ENCODE data around the gene SMAD5.

Gene SMAD5

GRCh38 chr5:136145030-136145429, 12.4 kb downstream of the SMAD5 start:
- Histone ChIP-seq H3K4me3 (ENCODE audit: low read length) (no peak overlapping the region), H3K27me3 (ENCODE audit: control insufficient read depth, insufficient read depth, low read length) (no peaks in the 10 kb centered on the region), H3K27ac (ENCODE audit: low read depth, low read length) (no peak overlapping the region), H3K36me3 (ENCODE audit: control insufficient read depth, insufficient read depth, low read length) (no peaks in the 10 kb centered on the region), H3K4me1 (ENCODE audit: control insufficient read depth, insufficient read depth, low read length) (peaks cover 7% of the 10 kb centered on the region), H3K9ac (ENCODE audit: low read length) (no peak overlapping the region)

- Histone ChIP-seq H3K27me3 (ENCODE audit: control insufficient read depth, insufficient read depth, low read length) (no peaks in the 10 kb centered on the region), H3K4me1 (ENCODE audit: control insufficient read depth, insufficient read depth, low read length) (peaks cover 6% of the 10 kb centered on the region), H3K9ac (ENCODE audit: low read length) (no peak overlapping the region), H3K4me3 (ENCODE audit: low read length) (no peak overlapping the region), H3K36me3 (ENCODE audit: control insufficient read depth, insufficient read depth, low read length) (no peaks in the 10 kb centered on the region), H3K27ac (ENCODE audit: low read depth, low read length) (no peak overlapping the region)
Measured at GRCh38 chr5:136146201-136146600, 13.6 kb downstream of the SMAD5 start.

GRCh38 chr5:136147632-136148031, 15.0 kb downstream of the SMAD5 start:
- peaks cover 3% of the 10 kb centered on the region for H3K4me1 ChIP-seq (ENCODE audit: control insufficient read depth, insufficient read depth, low read length)
- no peak overlapping the region for H3K4me3 ChIP-seq (ENCODE audit: low read length)
- H3K27me3 ChIP-seq (ENCODE audit: control insufficient read depth, insufficient read depth, low read length) = no peaks in the 10 kb centered on the region
- H3K27ac ChIP-seq (ENCODE audit: low read depth, low read length) = no peak overlapping the region
- H3K9ac ChIP-seq (ENCODE audit: low read length) = no peak overlapping the region
- no peaks in the 10 kb centered on the region for H3K36me3 ChIP-seq (ENCODE audit: control insufficient read depth, insufficient read depth, low read length)

GRCh38 chr5:136149891-136150290, 17.2 kb downstream of the SMAD5 start:
- peaks cover 3% of the 10 kb centered on the region for H3K4me1 ChIP-seq (ENCODE audit: control insufficient read depth, insufficient read depth, low read length)
- H3K27ac ChIP-seq (ENCODE audit: low read depth, low read length) = no peak overlapping the region
- peaks cover 4% of the 10 kb centered on the region for H3K36me3 ChIP-seq (ENCODE audit: control insufficient read depth, insufficient read depth, low read length)
- no peaks in the 10 kb centered on the region for H3K27me3 ChIP-seq (ENCODE audit: control insufficient read depth, insufficient read depth, low read length)
- H3K4me3 ChIP-seq (ENCODE audit: low read length) = no peak overlapping the region
- H3K9ac ChIP-seq (ENCODE audit: low read length) = no peak overlapping the region

- Histone ChIP-seq H3K27me3 (ENCODE audit: control insufficient read depth, insufficient read depth, low read length) (no peaks in the 10 kb centered on the region), H3K4me3 (ENCODE audit: low read length) (no peak overlapping the region), H3K36me3 (ENCODE audit: control insufficient read depth, insufficient read depth, low read length) (peaks cover 10% of the 10 kb centered on the region), H3K27ac (ENCODE audit: low read depth, low read length) (no peak overlapping the region), H3K4me1 (ENCODE audit: control insufficient read depth, insufficient read depth, low read length) (no peaks in the 10 kb centered on the region), H3K9ac (ENCODE audit: low read length) (no peak overlapping the region)
Measured at GRCh38 chr5:136153581-136154236, 21.1 kb downstream of the SMAD5 start.

- H3K27me3 ChIP-seq (ENCODE audit: control insufficient read depth, insufficient read depth, low read length) = no peaks in the 10 kb centered on the region
- peaks cover 5% of the 10 kb centered on the region for H3K4me1 ChIP-seq (ENCODE audit: control insufficient read depth, insufficient read depth, low read length)
- H3K27ac ChIP-seq (ENCODE audit: low read depth, low read length) = no peak overlapping the region
- peaks cover 10% of the 10 kb centered on the region for H3K36me3 ChIP-seq (ENCODE audit: control insufficient read depth, insufficient read depth, low read length)
- no peak overlapping the region for H3K4me3 ChIP-seq (ENCODE audit: low read length)
- H3K9ac ChIP-seq (ENCODE audit: low read length) = no peak overlapping the region
Measured at GRCh38 chr5:136155078-136155477, 22.4 kb downstream of the SMAD5 start.

GRCh38 chr5:136155761-136156160, 23.1 kb downstream of the SMAD5 start:
- H3K4me1 ChIP-seq (ENCODE audit: control insufficient read depth, insufficient read depth, low read length) = peaks cover 5% of the 10 kb centered on the region
- no peak overlapping the region for H3K9ac ChIP-seq (ENCODE audit: low read length)
- no peak overlapping the region for H3K4me3 ChIP-seq (ENCODE audit: low read length)
- no peak overlapping the region for H3K27ac ChIP-seq (ENCODE audit: low read depth, low read length)
- peaks cover 10% of the 10 kb centered on the region for H3K36me3 ChIP-seq (ENCODE audit: control insufficient read depth, insufficient read depth, low read length)
- no peaks in the 10 kb centered on the region for H3K27me3 ChIP-seq (ENCODE audit: control insufficient read depth, insufficient read depth, low read length)

GRCh38 chr5:136157514-136157913, 24.9 kb downstream of the SMAD5 start:
- Histone ChIP-seq H3K36me3 (ENCODE audit: control insufficient read depth, insufficient read depth, low read length) (peaks cover 10% of the 10 kb centered on the region), H3K27ac (ENCODE audit: low read depth, low read length) (no peak overlapping the region), H3K4me3 (ENCODE audit: low read length) (no peak overlapping the region), H3K9ac (ENCODE audit: low read length) (no peak overlapping the region), H3K27me3 (ENCODE audit: control insufficient read depth, insufficient read depth, low read length) (no peaks in the 10 kb centered on the region), H3K4me1 (ENCODE audit: control insufficient read depth, insufficient read depth, low read length) (peaks cover 5% of the 10 kb centered on the region)

- no peak overlapping the region for H3K9ac ChIP-seq (ENCODE audit: low read length)
- no peak overlapping the region for H3K4me3 ChIP-seq (ENCODE audit: low read length)
- no peaks in the 10 kb centered on the region for H3K27me3 ChIP-seq (ENCODE audit: control insufficient read depth, insufficient read depth, low read length)
- peaks cover 5% of the 10 kb centered on the region for H3K4me1 ChIP-seq (ENCODE audit: control insufficient read depth, insufficient read depth, low read length)
- peaks cover 10% of the 10 kb centered on the region for H3K36me3 ChIP-seq (ENCODE audit: control insufficient read depth, insufficient read depth, low read length)
- no peak overlapping the region for H3K27ac ChIP-seq (ENCODE audit: low read depth, low read length)
Measured at GRCh38 chr5:136159457-136159856, 26.8 kb downstream of the SMAD5 start.

GRCh38 chr5:136162008-136162407, 29.4 kb downstream of the SMAD5 start:
- Histone ChIP-seq H3K9ac (ENCODE audit: low read length) (no peak overlapping the region), H3K36me3 (ENCODE audit: control insufficient read depth, insufficient read depth, low read length) (no peaks in the 10 kb centered on the region), H3K4me3 (ENCODE audit: low read length) (no peak overlapping the region), H3K4me1 (ENCODE audit: control insufficient read depth, insufficient read depth, low read length) (peaks cover 5% of the 10 kb centered on the region), H3K27me3 (ENCODE audit: control insufficient read depth, insufficient read depth, low read length) (no peaks in the 10 kb centered on the region), H3K27ac (ENCODE audit: low read depth, low read length) (no peak overlapping the region)

GRCh38 chr5:136164226-136164625, 31.6 kb downstream of the SMAD5 start:
- Histone ChIP-seq H3K4me1 (ENCODE audit: control insufficient read depth, insufficient read depth, low read length) (peaks cover 2% of the 10 kb centered on the region), H3K36me3 (ENCODE audit: control insufficient read depth, insufficient read depth, low read length) (no peaks in the 10 kb centered on the region), H3K9ac (ENCODE audit: low read length) (no peak overlapping the region), H3K4me3 (ENCODE audit: low read length) (no peak overlapping the region), H3K27ac (ENCODE audit: low read depth, low read length) (no peak overlapping the region), H3K27me3 (ENCODE audit: control insufficient read depth, insufficient read depth, low read length) (no peaks in the 10 kb centered on the region)

- Histone ChIP-seq H3K9ac (ENCODE audit: low read length) (no peak overlapping the region), H3K36me3 (ENCODE audit: control insufficient read depth, insufficient read depth, low read length) (peaks cover 5% of the 10 kb centered on the region), H3K4me3 (ENCODE audit: low read length) (no peak overlapping the region), H3K27me3 (ENCODE audit: control insufficient read depth, insufficient read depth, low read length) (no peaks in the 10 kb centered on the region), H3K27ac (ENCODE audit: low read depth, low read length) (no peak overlapping the region), H3K4me1 (ENCODE audit: control insufficient read depth, insufficient read depth, low read length) (no peaks in the 10 kb centered on the region)
Measured at GRCh38 chr5:136166909-136167308, 34.3 kb downstream of the SMAD5 start.

GRCh38 chr5:136169218-136169617, 36.6 kb downstream of the SMAD5 start:
- Histone ChIP-seq H3K36me3 (ENCODE audit: control insufficient read depth, insufficient read depth, low read length) (peaks cover 7% of the 10 kb centered on the region), H3K4me1 (ENCODE audit: control insufficient read depth, insufficient read depth, low read length) (no peaks in the 10 kb centered on the region), H3K27ac (ENCODE audit: low read depth, low read length) (no peak overlapping the region), H3K4me3 (ENCODE audit: low read length) (no peak overlapping the region), H3K9ac (ENCODE audit: low read length) (no peak overlapping the region), H3K27me3 (ENCODE audit: control insufficient read depth, insufficient read depth, low read length) (no peaks in the 10 kb centered on the region)
